HuH-7.5 (cell line): ENCODE measurements around the gene AP3M1.

ENCODE experiments used
- DNase-seq: peaks from one replicate; pipeline ENCODE4 v3.0.0; 2011; ENCODE audit warnings: low spot score

The AP3M1 gene

DNA sequence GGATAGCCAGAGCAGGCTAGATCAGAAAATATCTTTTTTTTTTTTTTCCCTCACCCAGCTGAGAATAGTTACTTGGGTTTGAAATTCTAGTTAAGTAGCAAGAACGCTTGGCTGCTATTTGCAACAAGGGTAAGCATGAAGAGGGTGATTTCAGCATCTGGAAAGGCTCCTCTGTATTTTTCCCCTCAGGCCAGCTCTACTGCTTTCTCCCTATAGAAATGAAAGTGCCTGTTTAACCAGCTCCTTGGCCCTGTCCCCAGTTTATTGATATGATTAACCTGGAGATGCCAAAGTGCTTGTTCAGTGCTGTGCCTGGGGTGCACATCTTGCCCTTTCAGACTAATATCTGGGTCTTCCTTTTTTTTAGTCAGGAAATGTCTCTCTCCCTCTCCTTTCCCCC, 37.1 kb downstream of the AP3M1 start:
- DNase-seq: no peak

- DNase-seq: no peak
Measured at GRCh38 chr10:74111799-74112198, 38.8 kb downstream of the AP3M1 start.

- DNase-seq: no peak
Measured at GRCh38 chr10:74110120-74110519, 40.5 kb downstream of the AP3M1 start.

- no peak for DNase-seq
Measured at GRCh38 chr10:74109452-74109851, 41.2 kb downstream of the AP3M1 start.

GRCh38 chr10:74107391-74107790, 43.2 kb downstream of the AP3M1 start:
- no peak for DNase-seq

DNA sequence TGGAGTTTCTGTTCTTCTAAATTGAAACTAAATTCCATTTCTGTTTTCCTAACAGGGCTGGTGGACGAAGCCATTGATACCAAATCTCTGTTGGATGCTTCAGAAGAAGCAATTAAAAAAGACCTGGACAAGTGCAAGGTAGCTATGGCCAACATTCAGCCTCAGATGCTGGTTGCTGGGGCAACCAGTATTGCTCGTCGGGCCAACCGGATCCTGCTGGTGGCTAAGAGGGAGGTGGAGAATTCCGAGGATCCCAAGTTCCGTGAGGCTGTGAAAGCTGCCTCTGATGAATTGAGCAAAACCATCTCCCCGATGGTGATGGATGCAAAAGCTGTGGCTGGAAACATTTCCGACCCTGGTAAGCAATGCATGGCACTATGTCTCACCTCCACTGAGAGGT, 45.6 kb downstream of the AP3M1 start:
- DNase-seq: no peak

DNA sequence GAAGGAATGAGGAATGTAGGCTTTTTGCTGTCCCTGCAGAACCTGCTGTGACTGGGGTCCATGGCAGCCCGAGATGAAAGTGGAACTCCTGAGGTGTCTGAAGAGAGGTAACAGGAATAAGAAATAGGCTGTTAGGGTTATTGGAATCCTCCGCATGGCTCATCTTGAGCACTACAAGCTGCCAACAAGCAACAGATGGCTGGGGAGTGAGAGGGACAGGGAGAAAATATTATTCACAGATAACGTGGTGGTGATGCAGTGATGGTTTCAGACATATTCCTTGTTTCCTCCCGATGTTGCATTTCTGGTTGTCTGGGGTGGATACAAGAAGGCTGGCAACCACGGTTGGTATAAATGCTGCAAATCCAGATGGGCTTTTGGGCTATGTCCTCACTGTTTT, 46.1 kb downstream of the AP3M1 start:
- no peak for DNase-seq

DNA sequence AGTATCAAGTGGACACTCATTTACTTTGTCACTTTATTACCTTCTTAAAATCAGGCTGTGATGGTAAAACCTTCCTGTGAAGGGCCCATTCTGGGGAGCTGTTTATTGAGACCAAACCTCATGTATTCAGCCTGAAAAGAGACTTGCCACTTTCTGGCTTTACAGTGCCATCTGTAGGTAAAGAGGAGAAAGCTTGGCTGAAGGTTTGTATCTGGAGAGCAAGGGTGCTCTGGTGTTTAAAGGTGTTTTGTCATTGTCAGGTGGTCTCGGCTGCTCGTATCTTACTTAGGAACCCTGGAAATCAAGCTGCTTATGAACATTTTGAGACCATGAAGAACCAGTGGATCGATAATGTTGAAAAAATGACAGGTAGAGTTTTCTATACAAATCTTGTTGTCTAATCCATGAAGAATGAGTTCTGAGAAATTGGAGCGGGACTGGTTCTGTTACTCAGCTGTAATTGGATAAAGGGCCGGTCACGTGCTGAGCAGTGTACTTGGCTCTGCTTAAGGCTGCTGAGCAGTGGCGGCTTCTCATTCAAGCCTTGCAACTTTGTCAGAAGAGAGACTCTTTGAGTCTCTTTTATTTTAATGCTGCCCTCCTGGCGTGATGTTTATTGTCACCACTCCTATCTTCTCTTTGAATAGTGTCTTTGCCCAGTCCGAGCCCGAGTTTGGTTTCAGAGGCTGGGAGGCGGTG, 46.9 kb downstream of the AP3M1 start:
- DNase-seq: peak; percentile 18

GRCh38 chr10:74099836-74100235, 50.8 kb downstream of the AP3M1 start:
- DNase-seq: no peak

GRCh38 chr10:74099420-74099819, 51.2 kb downstream of the AP3M1 start:
- no peak for DNase-seq

GRCh38 chr10:74097776-74098175, 52.9 kb downstream of the AP3M1 start:
- DNase-seq: no peak

GRCh38 chr10:74096777-74097176, 53.9 kb downstream of the AP3M1 start:
- no peak for DNase-seq

GRCh38 chr10:74094231-74094630, 56.4 kb downstream of the AP3M1 start:
- DNase-seq: no peak

DNA sequence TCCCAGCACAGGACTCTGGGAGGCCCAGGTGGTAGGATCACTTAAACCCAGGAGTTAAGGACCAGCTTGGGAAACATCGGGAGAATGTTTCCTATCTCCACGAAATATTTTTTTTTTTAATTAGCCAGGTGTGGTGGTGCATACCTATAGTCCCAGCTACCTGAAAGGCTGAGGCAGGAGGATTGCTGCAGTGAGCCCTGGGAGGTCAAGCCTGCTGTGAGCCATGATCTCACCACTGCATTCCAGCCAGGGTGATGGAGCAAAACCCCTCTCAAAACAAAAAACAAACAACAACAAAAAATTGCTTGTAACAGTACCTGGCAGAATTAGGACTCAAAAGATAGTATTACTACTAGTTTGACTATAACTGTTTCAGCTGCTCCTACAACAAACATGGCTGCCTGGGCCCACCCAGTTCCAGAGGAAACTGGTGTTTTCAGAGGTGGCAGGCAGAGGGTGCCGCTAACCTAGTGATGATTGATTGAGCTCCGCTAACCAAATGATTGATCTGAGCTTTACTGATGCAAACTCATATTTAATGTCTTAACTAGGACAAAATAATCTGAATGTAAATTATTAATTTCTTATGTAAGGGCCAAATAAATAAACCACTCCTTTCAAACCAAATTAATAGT, 57.0 kb downstream of the AP3M1 start:
- DNase-seq: no peak

DNA sequence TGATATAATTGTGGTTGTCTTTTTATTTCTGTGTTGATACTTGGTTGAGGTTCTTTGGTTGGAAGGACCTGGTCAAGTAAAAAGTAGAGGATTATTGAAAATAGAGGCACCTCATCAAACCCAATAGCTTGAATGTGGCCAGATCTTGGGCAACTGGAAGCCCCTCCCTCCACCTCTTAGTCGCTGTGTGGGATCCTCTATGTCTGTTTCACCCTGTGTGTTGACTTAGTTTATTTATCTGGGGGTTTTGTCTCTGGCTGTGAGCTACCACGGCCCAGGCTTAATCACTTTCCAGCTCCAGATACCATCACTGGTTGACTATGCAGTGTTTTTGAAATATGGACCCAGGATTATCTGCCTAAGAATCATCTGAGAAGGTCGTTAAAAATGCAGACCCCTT, 58.3 kb downstream of the AP3M1 start:
- DNase-seq: no peak

GRCh38 chr10:74088722-74089121, 61.9 kb downstream of the AP3M1 start:
- no peak for DNase-seq

DNA sequence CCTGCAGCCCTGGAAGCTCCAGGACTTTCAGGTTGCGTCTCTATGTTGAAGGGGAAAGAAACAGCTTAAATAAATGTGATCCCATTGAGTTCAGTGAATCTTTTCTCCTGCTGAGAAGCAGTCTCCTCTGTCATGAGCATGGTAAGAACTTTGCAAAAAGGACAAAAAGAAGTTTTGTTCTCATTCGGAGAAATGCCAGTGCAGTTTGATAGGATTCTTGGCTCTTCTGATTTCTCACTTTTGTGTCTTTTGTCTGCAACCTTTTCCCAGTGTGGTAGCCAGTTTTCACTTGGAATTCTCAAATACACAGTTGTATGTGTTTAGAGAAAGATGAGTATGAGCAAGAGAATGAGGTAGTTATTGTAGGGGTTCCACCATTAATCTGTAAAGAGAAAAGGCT, 64.3 kb downstream of the AP3M1 start:
- DNase-seq: no peak

DNA sequence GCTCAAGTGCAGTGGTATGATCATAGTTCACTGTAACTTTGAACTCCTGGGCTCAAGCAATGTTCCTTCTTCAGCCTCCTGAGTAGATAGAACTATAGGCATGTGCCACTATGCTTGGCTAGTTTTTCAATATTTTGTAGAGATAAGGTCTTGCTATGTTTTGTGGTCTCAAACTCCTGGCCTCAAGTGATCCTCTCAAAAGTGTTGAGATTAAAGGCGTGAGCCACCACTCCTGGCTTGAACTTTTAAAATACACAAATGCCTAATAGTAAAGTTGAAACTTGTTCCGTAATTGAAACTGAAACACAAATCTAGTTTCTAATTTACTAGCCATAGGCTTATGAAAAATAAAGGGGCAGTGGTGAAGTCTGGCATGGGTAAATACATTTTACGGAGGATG, 65.7 kb downstream of the AP3M1 start:
- no peak for DNase-seq

DNA sequence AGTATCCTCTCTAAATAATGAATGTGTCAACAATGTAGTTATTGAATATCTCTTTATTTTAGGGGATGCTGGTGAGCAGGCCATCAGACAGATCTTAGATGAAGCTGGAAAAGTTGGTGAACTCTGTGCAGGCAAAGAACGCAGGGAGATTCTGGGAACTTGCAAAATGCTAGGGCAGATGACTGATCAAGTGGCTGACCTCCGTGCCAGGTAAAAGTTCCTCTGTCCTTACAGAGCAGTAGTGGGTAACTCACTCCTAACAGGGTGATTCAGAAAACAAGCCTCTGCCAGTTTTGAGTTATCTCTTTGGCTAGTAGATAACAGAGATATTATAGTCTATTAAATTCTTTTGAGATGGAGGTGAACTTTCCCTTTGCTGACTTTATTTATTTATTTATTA, 67.3 kb downstream of the AP3M1 start:
- DNase-seq: no peak

DNA sequence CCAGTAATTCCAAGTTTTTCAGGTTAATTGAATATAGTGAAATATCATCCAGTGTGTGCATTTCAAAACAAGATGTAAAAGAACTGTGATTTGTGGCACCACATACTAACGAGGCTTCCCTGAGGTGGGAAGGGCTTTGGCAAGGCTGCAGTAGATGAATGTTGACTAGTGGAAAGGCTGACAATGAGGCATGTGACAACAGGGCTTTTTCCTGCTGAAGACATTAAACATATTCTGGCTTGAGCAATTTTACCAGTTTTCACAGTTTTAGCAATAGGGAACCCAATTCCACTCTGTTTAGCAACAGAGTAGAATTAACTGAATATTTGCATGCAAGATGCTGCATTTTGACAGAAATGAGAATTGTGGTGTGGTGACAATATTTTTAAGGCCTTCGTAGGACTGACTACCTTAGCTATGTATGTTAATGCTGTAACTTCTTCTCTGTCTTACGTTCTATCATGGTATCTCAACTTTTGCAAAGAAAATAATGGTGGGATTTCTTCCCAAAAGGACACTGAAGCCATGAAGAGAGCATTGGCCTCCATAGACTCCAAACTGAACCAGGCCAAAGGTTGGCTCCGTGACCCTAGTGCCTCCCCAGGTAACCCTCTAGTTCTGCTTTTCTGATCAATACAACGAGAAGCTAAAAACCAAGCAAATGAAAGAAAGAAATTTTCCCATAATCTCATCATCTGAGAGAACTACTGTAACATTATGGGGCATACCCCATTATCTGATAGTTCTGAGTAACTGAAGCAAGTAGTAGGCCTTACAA, 68.5 kb downstream of the AP3M1 start:
- no peak for DNase-seq

GRCh38 chr10:74081192-74081803, 69.3 kb downstream of the AP3M1 start:
- peak; percentile 18 for DNase-seq

DNA sequence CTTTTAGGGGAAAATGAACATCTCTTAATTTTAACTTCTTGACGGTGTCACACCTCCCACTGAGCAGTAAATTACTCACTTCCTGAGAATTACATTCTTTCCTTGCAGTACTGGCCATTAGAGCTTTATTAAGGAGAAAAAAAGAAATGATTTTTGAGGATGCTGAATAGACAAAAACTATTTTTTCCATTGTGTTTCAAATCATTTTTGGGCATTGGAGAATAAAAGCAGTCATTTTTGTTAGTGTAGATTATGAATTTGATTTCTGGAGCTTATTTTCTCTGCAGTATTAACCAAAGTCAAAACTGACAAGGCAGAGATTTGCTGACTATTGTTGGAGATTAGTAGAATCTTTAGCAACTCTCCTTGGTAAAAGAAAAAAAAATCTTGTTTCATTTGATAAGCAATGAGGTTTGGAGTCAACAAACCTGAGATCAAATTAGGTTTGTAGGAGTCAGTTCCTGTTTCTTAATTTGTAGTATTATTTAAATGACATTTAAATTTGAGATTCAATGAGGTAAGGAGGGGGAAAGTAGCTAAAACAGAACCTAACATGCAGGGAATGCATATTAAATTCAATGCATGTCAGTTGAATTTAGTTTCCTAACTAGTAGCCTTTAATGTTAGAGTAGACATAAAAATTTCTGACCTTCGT, 70.6 kb downstream of the AP3M1 start:
- no peak for DNase-seq
